Fibroblast of pulmonary artery (primary cell): ENCODE results near the gene MTUS2.
A peak's percentile ranks its signal among the peaks of the same experiment; 100 is the strongest.

Experiments
- DNase-seq: peaks from one replicate; pipeline ENCODE4 v3.0.0-alpha.2; 2010; ENCODE audit warnings: low read depth
- H3K4me3 ChIP-seq: replicated peaks from 2 replicates; pipeline ENCODE4 v1.5.1; 2011; ENCODE audit warnings: low read depth, mild to moderate bottlenecking, control low read depth, low read length, moderate library complexity
- CTCF ChIP-seq: IDR thresholded peaks from 2 replicates; pipeline ENCODE4 v1.5.1; 2011; ENCODE audit warnings: mild to moderate bottlenecking, control low read depth, low read length, inconsistent platforms; ENCODE audit errors: missing control alignments

Gene MTUS2

GRCh38 chr13:29507356-29507755 lies 687.2 kb downstream of the MTUS2 start:
- H3K4me3 ChIP-seq, result no peak overlapping the region
- no peak for DNase-seq
- no peak for TF ChIP-seq CTCF

- peak; percentile 99 for TF ChIP-seq CTCF
- peak; percentile 89 for DNase-seq
- H3K4me3 ChIP-seq, result no peak overlapping the region
These were observed 688.2 kb downstream of the MTUS2 start for GRCh38 chr13:29508130-29508875.

- no peak for DNase-seq
- no peak for TF ChIP-seq CTCF
- H3K4me3 ChIP-seq, result no peak overlapping the region
These were observed 688.7 kb downstream of the MTUS2 start for GRCh38 chr13:29508876-29509252.

GRCh38 chr13:29509999-29510589 lies 690.0 kb downstream of the MTUS2 start:
- DNase-seq, result no peak
- no peak for TF ChIP-seq CTCF
- no peak overlapping the region for H3K4me3 ChIP-seq

GRCh38 chr13:29510651-29511084 lies 690.5 kb downstream of the MTUS2 start:
- DNase-seq, result no peak
- TF ChIP-seq CTCF, result no peak
- H3K4me3 ChIP-seq, result no peak overlapping the region

GRCh38 chr13:29511106-29511796 lies 691.1 kb downstream of the MTUS2 start:
- H3K4me3 ChIP-seq, result no peak overlapping the region
- no peak for DNase-seq
- no peak for TF ChIP-seq CTCF

- peak; percentile 70 for DNase-seq
- H3K4me3 ChIP-seq, result no peak overlapping the region
- TF ChIP-seq CTCF, result no peak
These were observed 691.8 kb downstream of the MTUS2 start for GRCh38 chr13:29511980-29512379.
